HG02840 (cell line): Measurements from ENCODE around the gene NAPA.

Source experiments
- ATAC-seq: cut with Tn5 transposase; IDR thresholded peaks from one replicate; pipeline ENCODE4 v1.9.1; 2021; ENCODE audit warnings: mild to moderate bottlenecking, moderate library complexity, moderate number of reproducible peaks; ENCODE audit not compliant: unreplicated experiment, low FRiP score

NAPA gene

GRCh38 chr19:47526798-47527197 is 11.9 kb upstream of the NAPA start:
- no peak for ATAC-seq

GRCh38 chr19:47523473-47523872 is 8.6 kb upstream of the NAPA start:
- ATAC-seq: no peak

- no peak for ATAC-seq
These were observed 6.8 kb upstream of the NAPA start for GRCh38 chr19:47521473-47522180.

GRCh38 chr19:47520839-47521238 is 6.0 kb upstream of the NAPA start:
- no peak for ATAC-seq

- no peak for ATAC-seq
These were observed 5.5 kb upstream of the NAPA start for GRCh38 chr19:47520343-47520806.

- no peak for ATAC-seq
These were observed 4.0 kb upstream of the NAPA start for GRCh38 chr19:47518854-47519253.

GRCh38 chr19:47518139-47518538 is 3.3 kb upstream of the NAPA start:
- ATAC-seq: no peak

- no peak for ATAC-seq
These were observed 553 bp downstream of the NAPA start for GRCh38 chr19:47514151-47514868.

- no peak for ATAC-seq
These were observed 1.9 kb downstream of the NAPA start for GRCh38 chr19:47512948-47513319.

GRCh38 chr19:47512183-47512947 is 2.5 kb downstream of the NAPA start:
- no peak for ATAC-seq

GRCh38 chr19:47511681-47512080 is 3.2 kb downstream of the NAPA start:
- no peak for ATAC-seq

GRCh38 chr19:47511128-47511517 is 3.7 kb downstream of the NAPA start:
- no peak for ATAC-seq

GRCh38 chr19:47510516-47511127 is 4.2 kb downstream of the NAPA start:
- no peak for ATAC-seq

GRCh38 chr19:47509973-47510372 is 4.9 kb downstream of the NAPA start:
- ATAC-seq: no peak

GRCh38 chr19:47509170-47509847 is 5.6 kb downstream of the NAPA start:
- ATAC-seq: no peak

GRCh38 chr19:47508721-47509120 is 6.1 kb downstream of the NAPA start:
- no peak for ATAC-seq

- ATAC-seq: no peak
These were observed 6.8 kb downstream of the NAPA start for GRCh38 chr19:47507924-47508553.

- no peak for ATAC-seq
These were observed 7.9 kb downstream of the NAPA start for GRCh38 chr19:47507012-47507411.

- ATAC-seq: no peak
These were observed 8.4 kb downstream of the NAPA start for GRCh38 chr19:47506459-47506858.

- ATAC-seq: no peak
These were observed 9.4 kb downstream of the NAPA start for GRCh38 chr19:47505506-47505905.
